HG03520 (cell line): ENCODE results near the gene COG5.

Experiments used
- ATAC-seq: cut with Tn5 transposase; IDR thresholded peaks from one replicate; pipeline ENCODE4 v1.9.1; 2021; ENCODE audit warnings: mild to moderate bottlenecking, moderate library complexity; ENCODE audit not compliant: unreplicated experiment

Gene COG5

DNA sequence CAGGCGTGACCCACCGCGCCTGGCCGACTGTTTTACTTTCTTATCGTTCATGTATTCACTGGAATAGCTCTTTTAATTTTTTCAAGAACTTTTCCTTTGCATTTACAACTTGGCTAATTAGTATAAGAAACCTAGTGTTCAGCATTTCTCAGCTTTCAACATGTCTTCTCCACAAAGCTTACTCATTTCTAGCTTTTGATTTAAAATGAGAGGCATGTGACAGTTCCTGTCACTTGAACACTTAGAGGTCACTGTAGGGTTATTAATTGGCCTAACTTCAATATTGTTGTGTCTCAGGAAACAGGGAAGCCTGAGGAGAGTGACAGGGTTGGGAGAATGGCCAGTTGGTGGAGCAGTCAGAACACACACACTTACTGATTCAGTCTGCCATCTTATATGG lies 218.9 kb downstream of the COG5 start:
- ATAC-seq: no peak

DNA sequence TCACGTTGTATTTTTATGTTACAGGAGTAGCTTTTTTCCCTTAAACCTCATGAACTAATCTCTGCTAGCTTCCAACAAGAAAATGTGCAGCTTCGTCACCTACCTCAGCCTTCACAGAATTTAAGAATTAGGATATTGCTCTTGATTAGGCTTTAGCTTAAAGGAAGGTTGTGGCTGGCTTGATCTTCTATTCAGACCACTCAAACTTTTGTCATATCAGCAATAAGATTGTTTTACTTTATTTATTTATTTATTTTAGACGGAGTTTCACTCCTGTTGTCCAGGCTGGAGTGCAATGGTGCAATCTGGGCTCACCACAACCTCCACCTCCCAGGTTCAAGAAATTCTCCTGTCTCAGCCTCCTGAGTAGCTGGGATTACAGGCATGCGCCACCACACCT lies 219.4 kb downstream of the COG5 start:
- no peak for ATAC-seq

DNA sequence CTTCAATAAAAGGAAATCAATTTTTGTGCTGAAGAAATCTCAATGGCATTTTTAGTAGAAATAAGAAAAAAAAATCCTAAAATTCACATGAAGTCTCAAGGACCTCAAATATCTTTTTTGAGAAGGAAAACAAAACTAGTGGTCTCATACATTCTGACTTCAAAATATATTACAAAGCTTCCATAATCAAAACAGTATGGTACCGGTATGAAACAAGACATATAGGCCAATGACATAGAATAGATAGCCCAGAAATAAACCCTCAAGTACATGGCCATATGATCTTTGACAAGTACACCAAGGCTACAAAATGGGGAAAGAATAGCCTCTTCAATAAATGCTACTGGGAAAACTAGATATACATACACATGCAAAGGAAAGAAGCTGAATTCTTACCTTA lies 225.6 kb downstream of the COG5 start:
- ATAC-seq: no peak

DNA sequence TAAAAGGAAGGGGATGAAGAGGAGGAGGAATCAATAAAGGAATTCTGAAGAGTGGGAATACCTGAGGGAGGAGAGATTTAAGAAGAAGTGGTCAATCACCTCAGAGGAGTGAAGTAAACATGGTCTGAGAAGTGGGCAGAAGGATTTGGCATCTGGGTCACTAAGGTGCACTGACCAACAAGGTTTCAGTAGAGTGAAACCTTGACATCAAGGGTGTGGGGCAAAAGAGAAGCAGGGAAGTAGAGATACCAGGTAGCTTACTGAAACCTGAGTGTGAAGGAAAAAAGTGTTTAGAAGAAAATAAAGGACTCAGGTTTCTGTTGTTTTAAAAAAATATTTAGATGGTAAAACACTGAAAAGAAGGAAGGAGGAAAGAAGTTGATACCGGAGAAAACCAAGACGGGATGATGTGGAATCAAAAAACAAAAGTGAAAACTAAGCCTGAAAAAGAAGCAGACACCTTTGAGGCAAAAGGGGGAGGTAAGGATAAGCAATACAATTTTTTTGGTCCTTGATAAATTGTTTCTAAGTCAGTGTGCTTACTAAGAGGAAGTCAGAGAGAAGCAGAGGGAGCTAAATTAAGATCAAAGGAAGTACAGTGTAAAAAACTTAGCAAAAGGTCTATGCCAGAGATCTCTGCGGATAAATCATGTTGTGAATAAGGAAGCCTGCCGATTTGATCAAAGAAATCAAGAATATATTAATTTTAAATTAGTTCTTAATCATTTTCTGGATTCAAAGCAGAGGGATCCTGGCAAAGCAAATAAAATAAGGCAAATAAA lies 231.0 kb downstream of the COG5 start:
- ATAC-seq: peak; percentile 76

DNA sequence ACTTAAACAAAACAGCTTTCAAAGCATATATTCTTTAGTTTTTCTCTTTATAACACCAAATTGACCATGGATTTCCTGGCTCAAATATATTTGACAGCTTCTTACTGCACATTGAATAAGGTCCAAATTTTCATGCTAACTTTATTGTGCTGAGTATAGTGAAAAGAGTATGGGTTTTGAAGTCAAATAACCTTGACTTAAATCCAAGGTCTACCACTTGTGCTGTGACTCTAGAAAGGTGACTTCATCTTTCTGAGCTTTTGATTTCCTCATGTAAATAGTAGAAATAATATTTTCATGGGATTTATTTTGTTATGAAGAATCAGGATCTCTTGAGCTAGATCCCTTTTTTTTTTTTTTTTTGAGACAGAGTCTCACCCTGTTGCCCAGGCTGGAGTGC lies 233.2 kb downstream of the COG5 start:
- no peak for ATAC-seq

DNA sequence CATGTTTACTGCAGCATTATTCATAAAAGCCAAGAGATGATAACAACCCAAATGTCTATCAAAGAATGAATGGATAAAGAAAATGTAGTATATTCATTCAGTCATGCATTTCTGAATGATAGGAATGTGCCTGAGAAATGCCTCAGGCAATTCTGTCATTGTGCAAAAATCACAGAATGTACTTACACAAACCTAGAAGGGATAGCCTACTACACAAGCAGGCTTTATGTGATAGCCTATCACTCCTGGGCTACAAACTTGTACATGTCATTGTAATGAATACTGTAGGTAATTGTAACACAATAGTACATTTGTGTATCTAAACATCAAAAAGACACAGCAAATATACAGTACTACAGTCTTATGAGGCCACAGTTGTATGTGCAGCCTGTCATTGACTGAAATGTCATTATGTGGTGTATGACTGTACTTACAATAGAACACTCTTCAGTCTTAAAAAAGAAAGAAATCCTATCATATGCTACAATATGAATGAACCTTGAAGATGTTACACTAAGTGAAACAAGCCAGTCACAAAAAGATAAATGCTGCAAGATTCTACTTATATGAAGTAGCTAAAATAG lies 235.6 kb downstream of the COG5 start:
- ATAC-seq: no peak

DNA sequence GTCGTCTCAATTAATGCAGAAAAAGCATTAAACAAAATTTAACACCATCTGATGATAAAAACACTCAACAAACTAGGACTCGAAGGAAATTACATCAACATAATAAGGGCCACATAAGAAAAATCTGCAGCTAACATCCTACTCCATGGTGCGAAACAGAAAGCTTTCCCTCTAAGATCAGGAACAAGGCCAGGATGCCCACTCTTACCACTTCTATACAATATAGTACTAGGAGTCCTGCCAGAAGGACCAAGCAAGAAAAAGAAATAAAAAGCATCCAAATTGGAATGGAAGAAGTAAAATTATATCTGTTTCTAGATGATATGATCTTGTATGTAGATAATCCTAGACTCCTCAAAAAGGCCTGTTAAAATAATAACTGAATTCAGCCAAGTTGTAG lies 237.7 kb downstream of the COG5 start:
- ATAC-seq: no peak

DNA sequence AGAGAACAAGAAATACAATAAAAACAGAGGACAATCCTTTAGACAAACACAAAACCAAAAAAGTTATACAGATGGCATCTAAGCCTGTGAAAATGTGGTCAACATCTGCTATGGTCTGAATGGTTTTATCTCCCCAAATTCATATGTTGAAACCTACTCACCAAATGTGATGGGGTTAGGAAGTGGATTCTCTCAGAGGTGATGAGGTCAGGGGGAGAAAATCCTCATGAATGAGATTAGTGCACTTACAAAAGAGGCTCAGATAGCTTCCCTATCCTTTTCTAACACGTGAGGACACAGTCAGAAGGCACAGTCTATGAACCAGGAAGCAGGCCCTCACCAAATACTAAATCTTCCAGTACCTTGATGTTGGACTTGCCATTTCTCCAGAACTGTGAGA lies 241.7 kb downstream of the COG5 start:
- no peak for ATAC-seq

DNA sequence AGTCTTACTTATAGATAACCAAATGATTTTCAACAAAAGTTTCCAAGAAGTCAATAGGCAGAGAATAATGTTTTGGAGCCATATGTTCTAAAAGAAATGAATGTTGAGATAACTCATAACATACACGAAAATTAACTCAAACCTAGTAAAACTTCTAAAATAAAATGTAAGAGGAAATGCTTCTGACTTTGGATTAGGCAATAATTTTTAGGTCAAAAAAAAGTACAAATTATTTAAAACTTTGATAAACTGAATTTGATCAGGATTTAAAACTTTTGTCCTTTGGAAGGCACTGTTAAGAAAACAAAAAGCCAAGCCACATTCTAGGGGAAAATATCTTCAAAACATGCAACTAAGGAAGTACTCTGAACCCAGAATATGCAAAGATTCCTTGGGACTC lies 242.1 kb downstream of the COG5 start:
- no peak for ATAC-seq

DNA sequence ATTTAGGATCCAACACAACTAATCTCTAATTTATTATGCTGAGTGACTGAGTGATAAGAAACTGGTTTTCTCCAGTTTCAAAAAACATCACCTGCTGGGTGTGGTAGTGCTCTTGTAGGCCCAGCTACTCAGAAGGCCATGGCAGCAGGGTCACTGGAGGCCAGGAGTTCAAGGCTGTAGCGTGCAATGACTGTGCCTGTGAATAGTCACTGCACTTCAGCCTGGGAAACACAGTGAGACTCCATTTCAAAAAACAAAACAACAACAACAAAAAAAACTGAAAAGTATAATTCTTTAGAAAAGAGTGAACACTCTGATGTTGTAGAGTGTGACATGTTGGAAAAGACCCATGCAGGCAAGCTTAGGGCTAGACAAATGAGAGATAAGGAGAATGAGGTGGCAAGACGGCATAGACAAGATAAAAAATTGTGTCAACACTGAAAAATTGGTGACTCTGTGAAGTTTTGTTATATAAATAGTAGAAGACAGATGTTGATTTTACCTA lies 243.9 kb downstream of the COG5 start:
- ATAC-seq: no peak

DNA sequence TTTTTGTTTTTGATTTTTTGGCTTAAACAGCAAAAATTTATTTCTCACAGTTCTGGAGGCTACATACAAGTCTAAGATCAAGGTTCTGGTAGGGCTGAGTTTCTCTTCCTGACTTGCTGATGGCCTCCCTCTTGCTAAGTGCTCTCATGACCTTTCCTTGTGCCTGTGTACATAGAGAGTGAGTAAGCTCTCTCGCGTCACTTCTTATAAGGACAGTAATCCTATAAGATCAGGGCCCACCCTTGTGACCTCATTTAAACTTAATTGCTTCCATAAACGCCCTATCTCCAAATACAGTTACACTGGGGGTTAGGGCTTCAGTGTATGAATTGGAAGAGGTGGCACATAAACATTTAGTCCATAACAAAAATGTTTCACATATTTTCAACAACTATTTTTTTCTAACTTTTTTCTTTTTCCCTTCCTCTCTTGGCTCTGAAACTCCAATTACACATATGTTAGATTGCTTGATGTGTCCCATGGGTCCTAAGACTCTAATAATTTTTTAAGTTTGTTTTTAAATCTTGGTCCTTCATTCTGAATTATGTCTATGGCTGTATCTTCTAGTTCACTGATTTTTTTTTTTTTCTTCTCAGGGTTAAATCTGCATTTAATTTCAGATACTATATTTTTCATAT lies 245.1 kb downstream of the COG5 start:
- no peak for ATAC-seq

DNA sequence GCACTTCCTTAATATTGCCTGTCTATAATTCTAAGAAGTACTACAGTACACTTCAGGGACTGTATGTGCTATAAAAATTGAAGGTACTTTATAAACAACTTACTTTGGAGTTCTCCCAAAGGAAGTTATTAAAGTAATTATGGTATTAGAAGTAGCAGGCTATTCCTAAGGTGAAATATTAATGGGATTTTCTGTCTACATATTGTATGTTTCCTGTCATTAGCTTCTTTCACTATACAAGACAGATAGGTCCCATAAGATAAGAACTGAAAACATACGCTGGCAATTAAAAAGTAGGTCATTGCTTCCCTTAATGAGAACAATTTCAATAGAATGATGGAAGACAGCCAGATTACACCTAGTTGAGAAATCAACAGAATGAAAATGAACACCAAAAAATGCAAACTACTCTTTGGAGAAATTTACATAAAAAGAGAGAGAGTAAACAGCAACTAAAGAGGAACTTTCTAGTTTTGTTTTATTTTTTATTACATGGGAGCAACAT lies 248.0 kb downstream of the COG5 start:
- ATAC-seq: no peak

DNA sequence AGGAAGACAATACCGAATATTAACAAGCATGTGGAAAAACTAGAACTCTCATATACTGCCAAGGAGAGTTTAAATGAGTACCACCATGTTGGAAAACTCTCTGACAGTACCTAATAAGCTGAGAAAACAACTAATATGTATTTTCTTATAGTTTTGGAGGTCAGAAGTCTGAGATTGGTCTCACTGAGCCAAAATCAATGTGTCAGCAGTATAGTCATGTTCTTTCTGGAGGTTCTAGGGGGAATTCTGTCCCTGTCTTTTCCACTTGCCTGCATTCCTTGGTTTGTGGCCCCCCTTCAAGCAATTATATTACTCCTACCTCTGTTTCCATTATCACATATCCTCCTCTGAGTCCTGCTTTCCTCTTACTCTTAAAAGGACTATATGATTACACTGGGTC lies 250.4 kb downstream of the COG5 start:
- ATAC-seq: no peak

DNA sequence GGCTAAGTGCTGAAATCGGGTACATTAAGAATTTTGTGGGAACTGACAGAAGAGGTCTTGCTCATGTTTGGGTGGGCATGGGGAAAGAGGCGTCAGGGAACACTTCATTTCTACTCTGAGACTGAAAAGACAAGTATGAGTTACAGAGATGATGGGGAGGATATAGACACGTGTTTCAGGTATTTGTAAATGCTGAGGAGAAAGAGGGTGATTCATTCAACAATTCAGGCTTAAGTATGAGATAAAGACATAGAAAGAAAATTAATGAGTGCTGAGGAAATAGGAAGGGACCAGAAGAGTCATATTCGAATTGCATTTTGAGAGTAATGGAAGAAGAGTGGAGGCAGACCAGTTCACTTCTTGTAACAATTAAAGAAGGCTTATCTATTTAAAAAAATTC lies 251.3 kb downstream of the COG5 start:
- ATAC-seq: no peak

DNA sequence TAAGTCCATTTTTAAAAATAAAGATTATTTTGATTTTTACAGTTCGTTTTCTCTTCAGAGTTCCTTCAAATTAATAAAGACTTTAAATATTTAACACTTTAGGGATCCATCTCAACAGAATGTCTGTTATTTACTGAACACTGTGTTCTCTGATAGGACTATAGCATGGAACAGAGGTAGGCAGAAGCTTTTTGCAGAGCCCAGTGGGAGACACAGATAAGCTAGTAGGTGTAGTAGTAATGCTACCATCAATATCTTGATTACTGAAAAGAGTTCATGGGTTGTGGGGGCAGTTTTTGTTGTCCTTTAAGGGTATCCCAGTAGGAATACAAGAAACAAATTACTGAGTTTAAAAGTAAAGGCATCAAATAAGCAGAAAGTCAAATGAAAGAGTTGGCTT lies 254.4 kb downstream of the COG5 start:
- no peak for ATAC-seq

DNA sequence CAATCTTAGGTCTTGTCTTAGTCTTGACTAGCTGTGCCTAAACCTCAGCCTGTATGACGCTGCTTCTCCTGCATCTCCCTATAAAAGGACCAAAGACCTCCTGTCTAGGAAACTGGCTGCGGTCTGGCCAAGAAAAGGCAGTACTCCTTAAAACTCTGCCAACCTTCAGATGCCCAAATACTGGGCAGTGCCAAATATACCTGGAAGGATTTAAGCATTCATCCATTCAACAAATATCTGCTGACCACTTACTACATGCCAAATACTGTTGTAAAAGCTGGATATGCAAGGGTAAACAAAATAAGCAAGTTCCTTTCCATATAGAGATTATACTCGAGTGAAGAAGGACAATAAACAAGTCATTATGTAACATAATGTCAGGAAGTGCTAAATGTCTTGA lies 259.1 kb downstream of the COG5 start:
- ATAC-seq: no peak

DNA sequence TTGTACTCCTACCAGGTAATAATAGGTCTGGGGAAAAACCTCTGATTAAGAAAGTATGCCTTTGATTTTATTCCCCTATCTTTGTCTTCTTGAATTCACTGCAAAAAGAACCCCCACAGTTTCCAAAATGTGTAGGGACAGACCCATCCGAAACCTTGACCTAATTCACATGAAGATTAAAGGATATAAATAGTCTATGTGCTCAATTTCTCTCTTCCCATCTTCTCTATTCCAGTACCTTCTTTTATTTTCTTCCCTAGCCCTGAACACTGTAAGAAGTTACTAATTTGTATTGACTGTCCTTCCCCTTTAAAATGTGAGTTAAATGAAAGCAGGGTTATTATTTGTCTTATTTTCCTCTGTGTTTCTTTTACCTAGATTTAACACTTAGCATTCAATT lies 259.7 kb downstream of the COG5 start:
- ATAC-seq: no peak

DNA sequence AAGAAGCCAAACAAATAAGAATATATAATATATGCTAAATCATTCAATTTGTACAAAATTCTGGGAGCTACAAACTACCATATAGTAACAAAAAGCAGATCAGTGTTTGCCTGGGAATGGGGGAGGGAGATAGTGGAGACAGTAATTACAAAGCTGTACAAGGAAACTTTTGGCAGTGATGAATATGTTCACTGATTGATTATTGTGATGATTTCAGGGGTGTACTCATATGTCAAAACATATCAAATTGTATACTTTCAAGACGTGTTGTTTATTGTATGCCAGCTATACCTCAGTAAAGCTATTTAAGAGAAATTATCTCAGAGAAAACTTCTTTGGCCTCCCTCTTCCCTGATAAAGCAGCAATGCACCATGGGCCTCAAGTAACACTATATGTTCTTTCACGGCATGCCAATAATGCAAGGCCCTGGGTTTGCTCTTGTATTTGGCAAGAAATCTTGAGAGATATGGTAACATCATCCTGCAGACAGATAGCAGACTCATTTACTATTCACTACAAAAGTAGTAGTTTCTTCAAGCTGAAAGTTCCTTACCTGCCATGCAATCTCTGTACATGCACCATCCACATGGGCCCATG lies 261.4 kb downstream of the COG5 start:
- no peak for ATAC-seq

DNA sequence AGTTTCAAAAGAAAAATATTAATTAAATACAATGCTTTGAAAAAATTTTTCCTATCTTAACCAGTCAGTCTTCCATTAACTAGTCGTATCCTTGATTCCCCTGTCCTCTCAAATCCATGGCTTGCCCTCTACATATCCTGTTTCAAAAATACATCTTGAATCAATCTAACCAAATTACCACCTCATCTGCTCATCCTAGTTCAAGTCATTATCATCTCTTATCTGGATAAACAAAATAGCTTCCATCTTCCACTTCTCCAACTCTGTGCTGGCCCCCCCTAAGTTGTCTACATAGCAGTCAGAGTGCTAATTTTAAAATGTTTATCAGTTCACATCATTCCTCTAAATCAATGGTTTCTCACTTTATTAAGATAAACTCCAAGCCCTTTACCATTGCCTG lies 269.5 kb downstream of the COG5 start:
- ATAC-seq: no peak

DNA sequence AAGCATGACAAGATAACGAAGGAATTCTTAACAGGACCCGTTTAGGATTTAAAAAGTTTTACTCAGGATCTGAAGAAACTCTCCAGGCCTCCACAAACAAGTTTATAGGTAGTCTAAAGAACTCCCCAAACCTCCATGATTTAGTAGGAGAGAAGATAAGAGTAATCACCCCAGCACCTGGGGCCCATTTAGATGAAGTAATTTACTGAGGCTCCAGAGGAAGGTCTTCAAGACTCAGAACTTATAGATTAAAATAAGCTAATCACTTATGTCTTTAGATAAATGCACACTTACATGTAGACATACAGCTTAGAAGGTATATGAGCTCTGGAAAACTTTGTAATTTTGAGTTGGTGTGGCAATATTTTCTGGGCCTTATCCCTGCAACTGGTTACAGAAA lies 271.1 kb downstream of the COG5 start:
- ATAC-seq: no peak

DNA sequence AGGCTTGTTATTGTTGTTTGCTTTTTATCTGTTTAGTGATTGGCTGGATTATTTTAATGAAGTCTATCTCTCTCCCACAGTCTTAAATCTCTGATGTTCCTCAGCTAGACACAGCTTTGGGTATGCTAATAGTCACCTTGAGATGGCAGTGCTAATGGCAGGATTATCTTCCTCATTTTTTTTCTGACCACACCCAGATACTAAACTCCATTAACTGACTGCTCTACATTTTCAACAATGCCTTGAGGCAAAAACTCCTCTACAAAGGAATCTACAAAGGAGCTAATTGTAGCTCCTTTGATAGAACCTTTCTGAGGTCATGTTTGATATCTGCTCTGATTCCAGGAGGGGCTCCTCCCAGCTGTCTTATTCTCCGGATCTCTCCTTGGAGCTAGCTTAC lies 272.3 kb downstream of the COG5 start:
- no peak for ATAC-seq
